ENCODE data around the gene MANEA. TPM values are rescaled to one million over a fixed set of nuclear protein-coding genes. Genes with fewer than 3 reads are reported as not detected.
A peak's percentile ranks its signal among the peaks of the same experiment; 100 is the strongest.
"Not testable (repeated sequence)": the region's sequence is repeated elsewhere in the genome, so short reads cannot be mapped to it uniquely, and the experiment has no call there.

The MANEA gene
- total RNA-seq, 2 experiments from 2014 or later: 19.9 to 20.3 TPM

GRCh38 chr6:95560956-95561355 lies 16.4 kb upstream of the MANEA start:
- DNase-seq; H3K4me1 Mint-ChIP-seq (ENCODE audit: low read depth); H3K27me3 Mint-ChIP-seq (ENCODE audit: low read depth); H3K9me3 Mint-ChIP-seq (ENCODE audit: insufficient read depth); POLR2A ChIA-PET; ATAC-seq; CTCF ChIA-PET; H3K36me3 Mint-ChIP-seq (ENCODE audit: low read depth); H3K4me3 Mint-ChIP-seq; H3K27ac Mint-ChIP-seq: not testable (repeated sequence)

DNA sequence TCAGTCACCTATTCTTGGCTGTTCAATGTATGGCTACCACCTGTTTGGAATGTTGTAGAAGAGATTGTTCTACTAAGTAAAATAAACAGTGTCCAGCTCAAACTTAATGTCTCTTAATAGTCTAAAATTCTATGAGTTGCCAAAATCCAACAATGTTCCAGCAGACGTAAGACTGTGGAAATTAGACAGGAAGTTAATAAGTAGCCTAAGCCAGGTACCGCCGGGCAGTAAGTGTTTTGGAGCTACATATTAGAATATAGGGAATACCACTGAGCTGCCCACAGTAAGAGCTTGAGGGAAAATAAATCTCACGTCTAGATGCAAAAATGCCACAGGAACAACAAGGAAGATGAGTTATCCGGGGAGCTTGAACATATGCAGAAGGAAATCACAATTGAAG lies 7.8 kb upstream of the MANEA start:
- Mint-ChIP-seq H3K4me1 (ENCODE audit: low read depth) (peaks cover 13% of the 10 kb centered on the region), H3K36me3 (ENCODE audit: low read depth) (peaks cover 8% of the 10 kb centered on the region), H3K9me3 (ENCODE audit: insufficient read depth) (no peaks in the 10 kb centered on the region), H3K4me3 (no peak overlapping the region), H3K27ac (no peak overlapping the region), H3K27me3 (ENCODE audit: low read depth) (no peaks in the 10 kb centered on the region)
- DNase-seq (no peak), ATAC-seq (no peak)
- ChIA-PET CTCF (no interaction called here), POLR2A (no interaction called here)

DNA sequence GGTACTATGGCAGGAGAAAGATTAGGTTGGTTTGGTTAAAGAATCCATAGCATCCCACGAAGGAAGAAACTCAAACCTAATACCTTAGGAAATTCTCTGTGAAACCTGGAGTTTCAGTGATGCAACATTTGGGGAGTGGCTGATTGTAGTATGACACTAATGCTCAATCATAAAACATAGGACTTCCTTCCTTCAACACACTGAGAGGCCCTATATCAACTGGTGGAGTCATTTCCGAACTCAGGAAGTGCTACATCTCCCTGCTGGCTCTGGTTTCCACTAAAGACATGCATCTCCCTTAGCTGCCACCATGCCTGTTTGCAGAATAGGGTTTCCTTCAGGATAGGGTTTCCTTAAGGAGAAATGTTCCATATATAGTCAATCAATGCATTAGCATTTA lies 5.2 kb upstream of the MANEA start:
- Mint-ChIP-seq H3K27me3 (ENCODE audit: low read depth) (no peaks in the 10 kb centered on the region), H3K27ac (no peak overlapping the region), H3K4me1 (ENCODE audit: low read depth) (peaks cover 23% of the 10 kb centered on the region), H3K4me3 (no peak overlapping the region), H3K36me3 (ENCODE audit: low read depth) (peaks cover 10% of the 10 kb centered on the region), H3K9me3 (ENCODE audit: insufficient read depth) (no peaks in the 10 kb centered on the region)
- DNase-seq (no peak), ATAC-seq (no peak)
- ChIA-PET POLR2A (no interaction called here), CTCF (no interaction called here)

GRCh38 chr6:95574811-95575210 lies 2.5 kb upstream of the MANEA start:
- DNase-seq (no peak), ATAC-seq (no peak)
- CTCF ChIA-PET: no interaction called here
- no peaks in the 10 kb centered on the region for H3K9me3 Mint-ChIP-seq (ENCODE audit: insufficient read depth)
- no peaks in the 10 kb centered on the region for H3K27me3 Mint-ChIP-seq (ENCODE audit: low read depth)
- H3K4me3 Mint-ChIP-seq: peak overlapping the region; percentile 90
- POLR2A ChIA-PET: no interaction called here
- no peak overlapping the region for H3K27ac Mint-ChIP-seq
- peaks cover 19% of the 10 kb centered on the region for H3K36me3 Mint-ChIP-seq (ENCODE audit: low read depth)
- peaks cover 39% of the 10 kb centered on the region for H3K4me1 Mint-ChIP-seq (ENCODE audit: low read depth)

DNA sequence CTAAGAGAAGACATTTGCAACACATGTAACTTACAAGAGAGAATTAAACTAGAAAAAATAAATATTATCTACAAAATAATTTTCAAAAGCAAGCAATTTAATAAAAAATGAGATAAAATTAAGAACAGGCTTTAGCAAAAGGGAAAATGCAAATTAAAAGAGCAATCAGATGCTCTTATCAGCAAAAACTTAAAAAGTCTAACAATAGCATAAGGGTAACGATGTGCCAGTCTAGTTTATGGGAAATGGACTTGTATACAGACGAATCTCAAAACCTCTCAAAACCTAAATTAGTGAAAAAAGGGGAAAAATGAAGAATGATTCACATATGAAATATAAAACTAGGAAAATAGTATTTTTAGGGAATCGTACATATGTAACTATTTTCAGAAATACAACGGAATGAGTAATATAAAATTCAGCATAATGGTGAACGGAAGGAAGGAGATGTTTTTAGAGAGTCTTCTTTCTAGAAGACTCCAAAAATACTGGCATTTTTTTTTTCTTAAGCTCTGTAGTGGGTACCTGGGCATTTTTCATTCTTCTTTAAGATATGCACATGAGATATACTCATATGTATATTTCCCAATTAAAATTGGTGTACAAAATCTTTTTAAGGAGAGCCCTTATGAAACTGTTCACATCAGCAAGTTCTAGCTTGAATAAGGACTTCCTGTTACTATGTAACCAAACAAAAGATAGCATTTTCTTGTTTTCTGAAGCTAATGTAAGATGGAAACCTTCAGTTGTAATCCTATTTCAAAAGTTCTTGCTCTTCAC lies 927 bp upstream of the MANEA start:
- CTCF ChIA-PET: no interaction called here
- Mint-ChIP-seq H3K36me3 (ENCODE audit: low read depth) (peaks cover 23% of the 10 kb centered on the region), H3K27ac (peak overlapping the region; percentile 95), H3K27me3 (ENCODE audit: low read depth) (no peaks in the 10 kb centered on the region), H3K4me3 (peak overlapping the region; percentile 90), H3K9me3 (ENCODE audit: insufficient read depth) (no peaks in the 10 kb centered on the region), H3K4me1 (ENCODE audit: low read depth) (peaks cover 41% of the 10 kb centered on the region)
- no peak for DNase-seq
- POLR2A ChIA-PET: interaction anchor here (1.1 kb wide), 1 partner anchor 946 kb away, joined by 3 read pairs; no protein-coding TSS in a partner anchor
- no peak for ATAC-seq

DNA sequence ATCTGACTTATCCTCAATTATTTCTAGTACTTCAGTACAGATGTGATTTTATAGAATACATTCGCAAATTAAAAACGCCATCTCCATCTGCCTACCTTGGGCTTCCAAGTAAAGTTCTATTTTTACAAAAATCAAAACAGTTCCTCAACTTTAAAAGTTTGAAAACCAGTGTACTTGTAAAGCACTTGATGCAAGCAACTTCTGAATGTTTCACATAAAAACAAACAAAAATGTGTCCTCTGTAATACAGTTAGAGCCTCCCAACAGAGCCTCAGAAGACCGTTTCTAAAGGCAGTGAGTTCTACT lies 384 bp upstream of the MANEA start:
- peaks cover 42% of the 10 kb centered on the region for H3K4me1 Mint-ChIP-seq (ENCODE audit: low read depth)
- no peaks in the 10 kb centered on the region for H3K9me3 Mint-ChIP-seq (ENCODE audit: insufficient read depth)
- no peak for ATAC-seq
- no peaks in the 10 kb centered on the region for H3K27me3 Mint-ChIP-seq (ENCODE audit: low read depth)
- CTCF ChIA-PET: no interaction called here
- DNase-seq: no peak
- peak overlapping the region; percentile 90 for H3K4me3 Mint-ChIP-seq
- peaks cover 25% of the 10 kb centered on the region for H3K36me3 Mint-ChIP-seq (ENCODE audit: low read depth)
- POLR2A ChIA-PET: interaction anchor here (1.1 to 1.3 kb wide), 2 partner anchors 23 to 945 kb away, joined by 3 read pairs; no protein-coding TSS in a partner anchor
- peak overlapping the region; percentile 95 for H3K27ac Mint-ChIP-seq

- no peaks in the 10 kb centered on the region for H3K27me3 Mint-ChIP-seq (ENCODE audit: low read depth)
- ChIA-PET CTCF (interaction anchor here (0.8 kb wide), 1 partner anchor 9 kb away, joined by 5 read pairs; no protein-coding TSS in a partner anchor), POLR2A (interaction anchor here (1.1 to 1.3 kb wide), 2 partner anchors 9 to 22 kb away, joined by 3 to 5 read pairs; no protein-coding TSS in a partner anchor)
- DNase-seq (no peak), ATAC-seq (peak; percentile 20)
- H3K36me3 Mint-ChIP-seq (ENCODE audit: low read depth): peaks cover 31% of the 10 kb centered on the region
- H3K27ac Mint-ChIP-seq: peak overlapping the region; percentile 95
- peak overlapping the region; percentile 90 for H3K4me3 Mint-ChIP-seq
- H3K4me1 Mint-ChIP-seq (ENCODE audit: low read depth): peaks cover 35% of the 10 kb centered on the region
- H3K9me3 Mint-ChIP-seq (ENCODE audit: insufficient read depth): no peaks in the 10 kb centered on the region
Observed at GRCh38 chr6:95578106-95578410, 723 bp downstream of the MANEA start.

GRCh38 chr6:95581073-95581472 lies 3.7 kb downstream of the MANEA start:
- H3K27me3 Mint-ChIP-seq (ENCODE audit: low read depth): no peaks in the 10 kb centered on the region
- H3K27ac Mint-ChIP-seq: no peak overlapping the region
- H3K4me3 Mint-ChIP-seq: no peak overlapping the region
- H3K4me1 Mint-ChIP-seq (ENCODE audit: low read depth): peaks cover 19% of the 10 kb centered on the region
- peaks cover 38% of the 10 kb centered on the region for H3K36me3 Mint-ChIP-seq (ENCODE audit: low read depth)
- DNase-seq (no peak), ATAC-seq (no peak)
- H3K9me3 Mint-ChIP-seq (ENCODE audit: insufficient read depth): peaks cover 9% of the 10 kb centered on the region
- ChIA-PET POLR2A (no interaction called here), CTCF (no interaction called here)

DNA sequence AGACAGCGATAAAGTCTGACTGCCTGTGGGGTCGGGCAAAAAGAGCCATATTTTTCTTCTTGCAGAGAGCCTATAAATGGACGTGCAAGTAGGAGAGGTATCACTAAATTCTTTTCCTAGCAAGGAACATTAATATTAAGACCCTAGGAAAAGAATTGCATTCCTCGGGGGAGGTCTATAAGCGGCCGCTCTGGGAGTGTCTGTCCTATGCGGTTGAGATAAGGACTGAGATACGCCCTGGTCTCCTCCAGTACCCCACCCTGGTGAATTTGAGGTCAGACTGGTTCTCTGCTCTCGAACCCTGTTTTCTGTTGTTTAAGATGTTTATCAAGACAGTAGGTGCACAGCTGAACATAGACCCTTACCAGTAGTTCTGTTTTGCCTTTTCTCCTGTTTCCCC lies 6.9 kb downstream of the MANEA start:
- H3K9me3 Mint-ChIP-seq (ENCODE audit: insufficient read depth); H3K4me3 Mint-ChIP-seq; ATAC-seq; CTCF ChIA-PET; POLR2A ChIA-PET; H3K27ac Mint-ChIP-seq; DNase-seq; H3K27me3 Mint-ChIP-seq (ENCODE audit: low read depth): not testable (repeated sequence)
- peaks cover 20% of the 10 kb centered on the region for H3K4me1 Mint-ChIP-seq (ENCODE audit: low read depth)
- H3K36me3 Mint-ChIP-seq (ENCODE audit: low read depth): peaks cover 44% of the 10 kb centered on the region

- H3K4me1 Mint-ChIP-seq (ENCODE audit: low read depth): peaks cover 15% of the 10 kb centered on the region
- POLR2A ChIA-PET: no interaction called here
- CTCF ChIA-PET: interaction anchor here (1.7 kb wide), 1 partner anchor 9 kb away, joined by 5 read pairs; no protein-coding TSS in a partner anchor
- H3K27me3 Mint-ChIP-seq (ENCODE audit: low read depth): no peaks in the 10 kb centered on the region
- peak overlapping the region; percentile 57 for H3K4me3 Mint-ChIP-seq
- H3K27ac Mint-ChIP-seq: peak overlapping the region; percentile 47
- DNase-seq (no peak), ATAC-seq (peak; percentile 53)
- H3K36me3 Mint-ChIP-seq (ENCODE audit: low read depth): peaks cover 52% of the 10 kb centered on the region
- peaks cover 16% of the 10 kb centered on the region for H3K9me3 Mint-ChIP-seq (ENCODE audit: insufficient read depth)
Observed at GRCh38 chr6:95587989-95588388, 10.7 kb downstream of the MANEA start.

- H3K9me3 Mint-ChIP-seq (ENCODE audit: insufficient read depth): peaks cover 13% of the 10 kb centered on the region
- peaks cover 53% of the 10 kb centered on the region for H3K36me3 Mint-ChIP-seq (ENCODE audit: low read depth)
- POLR2A ChIA-PET: no interaction called here
- no peak overlapping the region for H3K27ac Mint-ChIP-seq
- ATAC-seq (no peak), DNase-seq (no peak)
- no peaks in the 10 kb centered on the region for H3K27me3 Mint-ChIP-seq (ENCODE audit: low read depth)
- peaks cover 15% of the 10 kb centered on the region for H3K4me1 Mint-ChIP-seq (ENCODE audit: low read depth)
- CTCF ChIA-PET: no interaction called here
- H3K4me3 Mint-ChIP-seq: no peak overlapping the region
Observed at GRCh38 chr6:95589067-95589466, 11.7 kb downstream of the MANEA start.

- H3K27me3 Mint-ChIP-seq (ENCODE audit: low read depth): no peaks in the 10 kb centered on the region
- H3K27ac Mint-ChIP-seq: no peak overlapping the region
- CTCF ChIA-PET: no interaction called here
- H3K36me3 Mint-ChIP-seq (ENCODE audit: low read depth): peaks cover 46% of the 10 kb centered on the region
- peaks cover 7% of the 10 kb centered on the region for H3K9me3 Mint-ChIP-seq (ENCODE audit: insufficient read depth)
- POLR2A ChIA-PET: no interaction called here
- no peak for ATAC-seq
- DNase-seq: no peak
- peaks cover 15% of the 10 kb centered on the region for H3K4me1 Mint-ChIP-seq (ENCODE audit: low read depth)
- no peak overlapping the region for H3K4me3 Mint-ChIP-seq
Observed at GRCh38 chr6:95589826-95590570, 12.7 kb downstream of the MANEA start.

All from activated CD8-positive, alpha-beta T cell treated with anti-CD3 and anti-CD28 coated beads, Interleukin-2, amount 10 ng/mL, durations not matched to agents 7 days and 5 days (primary cell).